ENCODE data around the gene PDE11A. TPM values are rescaled to one million over a fixed set of nuclear protein-coding genes. Genes with fewer than 3 reads are reported as not detected.

PDE11A gene
- polyA plus RNA-seq, 1 experiment = 0.53 TPM

GRCh38 chr2:177894546-177894945 is 178.0 kb downstream of the PDE11A start:
- ChIA-PET CTCF (interaction anchor here (0.6 kb wide), 1 partner anchor 301 kb away, joined by 3 read pairs; no protein-coding TSS in a partner anchor), POLR2A (no interaction called here)
- Histone ChIP-seq H3K27me3 (ENCODE audit: control insufficient read depth, insufficient read depth, low read length) (no peaks in the 10 kb centered on the region), H3K4me3 (ENCODE audit: low read depth, low read length) (no peak overlapping the region), H3K36me3 (ENCODE audit: control insufficient read depth, insufficient read depth, low read length) (no peaks in the 10 kb centered on the region)
- no peak for DNase-seq (ENCODE audit: low read depth)
- no peak for TF ChIP-seq CTCF (IDR thresholded peaks at IDR 0.05; ENCODE audit: insufficient read depth, low read depth, low read length)

- no peaks in the 10 kb centered on the region for H3K27me3 ChIP-seq (ENCODE audit: control insufficient read depth, insufficient read depth, low read length)
- POLR2A ChIA-PET = no interaction called here
- CTCF ChIA-PET = interaction anchor here (0.6 kb wide), 1 partner anchor 149 kb away, joined by 4 read pairs; no protein-coding TSS in a partner anchor
- no peak overlapping the region for H3K4me3 ChIP-seq (ENCODE audit: low read depth, low read length)
- no peaks in the 10 kb centered on the region for H3K36me3 ChIP-seq (ENCODE audit: control insufficient read depth, insufficient read depth, low read length)
- no peak for TF ChIP-seq CTCF (IDR thresholded peaks at IDR 0.05; ENCODE audit: insufficient read depth, low read depth, low read length)
- no peak for DNase-seq (ENCODE audit: low read depth)
Measured at GRCh38 chr2:177893880-177894279, 178.7 kb downstream of the PDE11A start.

- DNase-seq (ENCODE audit: low read depth) = no peak
- CTCF ChIA-PET = interaction anchor here (0.7 kb wide), 1 partner anchor 11 kb away, joined by 3 read pairs; no protein-coding TSS in a partner anchor
- Histone ChIP-seq H3K4me3 (ENCODE audit: low read depth, low read length) (no peak overlapping the region), H3K36me3 (ENCODE audit: control insufficient read depth, insufficient read depth, low read length) (no peaks in the 10 kb centered on the region), H3K27me3 (ENCODE audit: control insufficient read depth, insufficient read depth, low read length) (no peaks in the 10 kb centered on the region)
- no peak for TF ChIP-seq CTCF (IDR thresholded peaks at IDR 0.05; ENCODE audit: insufficient read depth, low read depth, low read length)
- POLR2A ChIA-PET = no interaction called here
Measured at GRCh38 chr2:177891533-177891932, 181.0 kb downstream of the PDE11A start.

- Histone ChIP-seq H3K4me3 (ENCODE audit: low read depth, low read length) (no peak overlapping the region), H3K27me3 (ENCODE audit: control insufficient read depth, insufficient read depth, low read length) (no peaks in the 10 kb centered on the region), H3K36me3 (ENCODE audit: control insufficient read depth, insufficient read depth, low read length) (no peaks in the 10 kb centered on the region)
- ChIA-PET CTCF (no interaction called here), POLR2A (no interaction called here)
- no peak for DNase-seq (ENCODE audit: low read depth)
- no peak for TF ChIP-seq CTCF (IDR thresholded peaks at IDR 0.05; ENCODE audit: insufficient read depth, low read depth, low read length)
Measured at GRCh38 chr2:177889818-177890460, 182.6 kb downstream of the PDE11A start.

GRCh38 chr2:177888581-177888980 is 184.0 kb downstream of the PDE11A start:
- ChIA-PET POLR2A (no interaction called here), CTCF (no interaction called here)
- DNase-seq (ENCODE audit: low read depth) = no peak
- Histone ChIP-seq H3K27me3 (ENCODE audit: control insufficient read depth, insufficient read depth, low read length) (no peaks in the 10 kb centered on the region), H3K36me3 (ENCODE audit: control insufficient read depth, insufficient read depth, low read length) (no peaks in the 10 kb centered on the region), H3K4me3 (ENCODE audit: low read depth, low read length) (no peak overlapping the region)
- no peak for TF ChIP-seq CTCF (IDR thresholded peaks at IDR 0.05; ENCODE audit: insufficient read depth, low read depth, low read length)

Data from BJ (cell line).